K562 (cell line): Measurements from ENCODE around the gene TMEM191C. TPM values are rescaled to one million over a fixed set of nuclear protein-coding genes. Genes with fewer than 3 reads are reported as not detected.

Experiments
- BRCA1 ChIP-seq, 2 experiments: fragments of 450-650 bp in 1 of 2; sonication (generic) in 1 of 2; formaldehyde crosslinking in 1 of 2; IDR thresholded peaks; 2 replicates each; pipeline versions ENCODE4 v1.5.0 to v1.6.1; 2017 to 2020; ENCODE audit warnings: mild to moderate bottlenecking in 1 of 2, missing genetic modification reagents in 1 of 2
- E2F3 ChIP-seq: fragments of 250-450 bp; sonication (Bioruptor Pico); IDR thresholded peaks from 2 replicates; pipeline ENCODE4 v1.4.0; 2020; ENCODE audit warnings: mild to moderate bottlenecking
- ETS2 ChIP-seq: IDR thresholded peaks from 2 replicates; pipeline ENCODE4 v1.6.1; 2016; ENCODE audit warnings: borderline replicate concordance, missing genetic modification characterization, mild to moderate bottlenecking, moderate library complexity, missing compliant biosample characterization; ENCODE audit not compliant: poor library complexity, severe bottlenecking
- HDAC6 ChIP-seq: IDR thresholded peaks from 2 replicates; pipeline ENCODE4 v1.6.1; 2012; ENCODE audit warnings: low read depth, mild to moderate bottlenecking, control low read depth, inconsistent platforms, low read length, moderate library complexity
- HLTF ChIP-seq: fragments of 450-650 bp; IDR thresholded peaks from 2 replicates; pipeline ENCODE4 v1.6.1; 2016
- IRF2 ChIP-seq: sonication (generic); formaldehyde crosslinking; IDR thresholded peaks from 2 replicates; pipeline ENCODE4 v1.8.1; 2022; ENCODE audit warnings: mild to moderate bottlenecking, missing genetic modification reagents
- MEIS2 ChIP-seq: fragments of 450-650 bp; IDR thresholded peaks from 2 replicates; pipeline ENCODE4 v1.6.1; 2014; ENCODE audit warnings: mild to moderate bottlenecking; ENCODE audit not compliant: partially characterized antibody
- NONO ChIP-seq, 2 experiments: fragments of 200-400 bp in 1 of 2; fragments of 450-650 bp in 1 of 2; formaldehyde crosslinking in 1 of 2; IDR thresholded peaks; 2 replicates each; pipeline ENCODE4 v1.6.1; 2017; ENCODE audit warnings: low read depth in 2 of 2, mild to moderate bottlenecking in 2 of 2, moderate library complexity in 2 of 2, low read length in 1 of 2
- PHF21A ChIP-seq: fragments of 450-650 bp; IDR thresholded peaks from 2 replicates; pipeline ENCODE4 v1.6.1; 2017; ENCODE audit warnings: low read depth, borderline replicate concordance
- POLR2G ChIP-seq: fragments of 200-400 bp; formaldehyde crosslinking; IDR thresholded peaks from 2 replicates; pipeline ENCODE4 v1.6.1; 2017; ENCODE audit warnings: low read depth, mild to moderate bottlenecking, antibody characterized with exemption, low read length, moderate library complexity
- SAFB ChIP-seq: fragments of 200-400 bp; formaldehyde crosslinking; IDR thresholded peaks from 2 replicates; pipeline ENCODE4 v1.6.1; 2017; ENCODE audit warnings: low read depth, low read length, borderline replicate concordance
- SIN3B ChIP-seq: fragments of 450-650 bp; IDR thresholded peaks from 2 replicates; pipeline ENCODE4 v1.6.1; 2017; ENCODE audit warnings: low read depth, mild to moderate bottlenecking, moderate library complexity
- SMARCC2 ChIP-seq: fragments of 450-650 bp; IDR thresholded peaks from 2 replicates; pipeline ENCODE4 v1.6.1; 2017; ENCODE audit warnings: antibody characterized with exemption, moderate library complexity, mild to moderate bottlenecking, low read depth
- ZNF282 ChIP-seq: sonication (generic); formaldehyde crosslinking; IDR thresholded peaks from 2 replicates; pipeline ENCODE4 v1.8.1; 2023; ENCODE audit warnings: missing genetic modification reagents
- ZNF444 ChIP-seq: fragments of 250-450 bp; sonication (Bioruptor Pico); IDR thresholded peaks from 2 replicates; pipeline ENCODE4 v1.4.0; 2020; ENCODE audit warnings: mild to moderate bottlenecking, moderate library complexity
- ZNF445 ChIP-seq: fragments of 250-450 bp; sonication (Bioruptor Pico); IDR thresholded peaks from 2 replicates; pipeline ENCODE4 v1.4.0; 2020; ENCODE audit warnings: low read depth, mild to moderate bottlenecking, moderate library complexity
- ZNF561 ChIP-seq: fragments of 450-650 bp; formaldehyde crosslinking; conservative IDR thresholded peaks from 2 replicates; pipeline ENCODE4 v1.4.0; 2020; ENCODE audit warnings: mild to moderate bottlenecking, moderate library complexity
- ZNF77 ChIP-seq: fragments of 250-450 bp; sonication (Bioruptor Pico); IDR thresholded peaks from 2 replicates; pipeline ENCODE4 v1.5.0; 2020
- ZNF780A ChIP-seq: fragments of 250-450 bp; sonication (Bioruptor Pico); IDR thresholded peaks from 2 replicates; pipeline ENCODE4 v1.5.0; 2021; ENCODE audit warnings: mild to moderate bottlenecking
- ZNF785 ChIP-seq: fragments of 250-450 bp; sonication (Bioruptor Pico); IDR thresholded peaks from 2 replicates; pipeline ENCODE4 v1.4.0; 2020; ENCODE audit warnings: mild to moderate bottlenecking
- polyA plus RNA-seq, 8 experiments: library from polyadenylated mRNA; depleted of rRNA in 4 of 8; stranded (reverse) in 5 of 8; unstranded in 3 of 8; fragments of >200 nt; fragmentation: Nextera tagmentation in 2 of 8; fragmentation: Illumina TruSeq in 1 of 8; extraction: Ambion mirVana in 2 of 8; extraction: Trizol in 1 of 8; gene quantifications; 2 replicates each; pipeline versions ENCODE4 v1.2.1 to v1.2.3, GENCODE V29; 2011 to 2014; ENCODE audit warnings: inconsistent platforms in 1 of 8, missing spikeins in 1 of 8
- total RNA-seq, 7 experiments: library from RNA; depleted of rRNA in 6 of 7; stranded (reverse); fragments of >200 nt in 6 of 7; fragmentation: Illumina TruSeq in 2 of 7; extraction: Trizol in 2 of 7; gene quantifications; 2 replicates each; pipeline versions ENCODE4 v1.2.1 to v1.2.3, GENCODE V29; 2011 to 2021; ENCODE audit warnings: low replicate concordance in 1 of 7
- TF ChIP-seq, protein P1 (sequence below), 2 experiments: fragments of 250-450 bp in 1 of 2; fragments of 450-650 bp in 1 of 2; sonication (Bioruptor Pico) in 1 of 2; IDR thresholded peaks; 2 replicates each; pipeline versions ENCODE4 v1.6.1 to v1.8.0; 2016 to 2021; ENCODE audit warnings: mild to moderate bottlenecking in 2 of 2, moderate library complexity in 2 of 2, missing compliant biosample characterization in 1 of 2, missing genetic modification characterization in 1 of 2
- TF ChIP-seq, protein P2 (sequence below): IDR thresholded peaks from 3 replicates; pipeline ENCODE4 v1.6.1; 2011; ENCODE audit warnings: borderline replicate concordance, mild to moderate bottlenecking; ENCODE audit not compliant: insufficient read length, insufficient read depth
- TF ChIP-seq, protein P3 (sequence below): sonication (generic); formaldehyde crosslinking; IDR thresholded peaks from 2 replicates; pipeline ENCODE4 v1.8.1; 2023; ENCODE audit warnings: mild to moderate bottlenecking, missing genetic modification reagents
- TF ChIP-seq, protein P4 (sequence below): fragments of 450-650 bp; formaldehyde crosslinking; IDR thresholded peaks from 2 replicates; pipeline ENCODE4 v1.4.0; 2022; ENCODE audit warnings: missing genetic modification characterization

Gene TMEM191C
- total and polyA plus RNA-seq, 9 of the 15 experiments (the other 6 are each of a cell fraction or from before 2014, with no cell fraction given): 0.15 to 7.1 (median 1.1) TPM

DNA sequence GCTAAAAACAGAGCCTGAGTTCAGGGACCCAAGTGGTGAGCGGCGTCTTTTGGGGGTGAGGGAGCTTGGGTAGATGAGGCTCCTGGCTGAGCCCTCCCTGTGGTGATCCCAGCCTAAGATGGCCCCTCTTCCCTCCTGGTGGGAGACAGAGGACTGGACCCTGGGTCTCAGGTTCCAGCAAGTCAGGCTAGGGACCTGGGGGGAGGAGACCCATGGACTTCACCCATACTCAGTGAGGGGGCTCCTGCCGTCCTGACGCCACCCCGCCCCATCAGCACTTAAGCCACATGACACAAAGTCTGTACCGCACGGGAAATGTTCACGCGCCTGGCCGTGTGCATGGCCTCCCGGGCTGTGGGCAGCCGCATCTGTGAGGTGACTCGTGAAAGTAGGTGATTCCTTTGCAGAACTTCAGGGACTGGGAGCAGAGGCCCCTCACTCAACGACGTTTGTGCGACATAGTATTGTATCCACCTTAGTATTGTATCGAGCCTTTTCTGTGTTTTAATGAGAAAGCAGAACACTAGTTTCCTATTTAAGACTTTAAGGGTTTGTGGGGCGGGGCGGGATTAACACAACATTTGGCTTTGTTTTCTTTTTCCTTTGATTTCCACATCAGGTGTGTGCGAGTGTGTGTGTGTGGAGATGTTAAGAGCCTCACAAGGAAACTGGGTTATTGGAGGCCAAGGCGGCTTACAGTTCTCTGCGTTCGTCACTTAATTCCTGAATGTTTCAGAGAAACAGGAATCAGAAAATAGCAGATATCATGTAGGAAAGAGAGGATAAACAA is 18.4 kb upstream of the TMEM191C start (continued):
- TF ChIP-seq, protein P1, sequence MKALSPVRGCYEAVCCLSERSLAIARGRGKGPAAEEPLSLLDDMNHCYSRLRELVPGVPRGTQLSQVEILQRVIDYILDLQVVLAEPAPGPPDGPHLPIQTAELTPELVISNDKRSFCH (CRISPR knock-in tag; IDR thresholded peaks at IDR 0.05): no peak
- TF ChIP-seq, protein P1 (tag; IDR thresholded peaks at IDR 0.05): peak; percentile 63
- TF ChIP-seq SIN3B: no peak
- TF ChIP-seq ZNF780A (CRISPR knock-in tag): no peak
- no peak for TF ChIP-seq MEIS2
- TF ChIP-seq ZNF785 (CRISPR knock-in tag): no peak
- TF ChIP-seq PHF21A: no peak
- 0 out of 2 replicates have a peak, but pooled peaks have one; percentile 86 for TF ChIP-seq HDAC6
- no peak for TF ChIP-seq HLTF
- TF ChIP-seq ETS2 (tag): no peak
- TF ChIP-seq NONO (IDR thresholded peaks at IDR 0.05; ENCODE audit: low read depth in 2 of 2, low read length in 1 of 2): no peak
- TF ChIP-seq ZNF444 (CRISPR knock-in tag): no peak
- TF ChIP-seq BRCA1 (IDR thresholded peaks at IDR 0.05): no peak
- 0 out of 2 replicates have a peak, but pooled peaks have one; percentile 85 for TF ChIP-seq BRCA1 (CRISPR knock-in tag; IDR thresholded peaks at IDR 0.05)
- TF ChIP-seq ZNF561 (CRISPR knock-in tag): no peak
- TF ChIP-seq, protein P2, sequence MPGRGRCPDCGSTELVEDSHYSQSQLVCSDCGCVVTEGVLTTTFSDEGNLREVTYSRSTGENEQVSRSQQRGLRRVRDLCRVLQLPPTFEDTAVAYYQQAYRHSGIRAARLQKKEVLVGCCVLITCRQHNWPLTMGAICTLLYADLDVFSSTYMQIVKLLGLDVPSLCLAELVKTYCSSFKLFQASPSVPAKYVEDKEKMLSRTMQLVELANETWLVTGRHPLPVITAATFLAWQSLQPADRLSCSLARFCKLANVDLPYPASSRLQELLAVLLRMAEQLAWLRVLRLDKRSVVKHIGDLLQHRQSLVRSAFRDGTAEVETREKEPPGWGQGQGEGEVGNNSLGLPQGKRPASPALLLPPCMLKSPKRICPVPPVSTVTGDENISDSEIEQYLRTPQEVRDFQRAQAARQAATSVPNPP: no peak
- TF ChIP-seq ZNF282: peak; percentile 61; the same call in 1 of the 2 replicates
- TF ChIP-seq E2F3 (CRISPR knock-in tag): 0 out of 2 replicates have a peak, but pooled peaks have one; percentile 15
- TF ChIP-seq ZNF445: no peak
- TF ChIP-seq POLR2G: peak; percentile 66
- TF ChIP-seq IRF2 (CRISPR knock-in tag): no peak
- TF ChIP-seq SMARCC2: no peak
- TF ChIP-seq, protein P3, sequence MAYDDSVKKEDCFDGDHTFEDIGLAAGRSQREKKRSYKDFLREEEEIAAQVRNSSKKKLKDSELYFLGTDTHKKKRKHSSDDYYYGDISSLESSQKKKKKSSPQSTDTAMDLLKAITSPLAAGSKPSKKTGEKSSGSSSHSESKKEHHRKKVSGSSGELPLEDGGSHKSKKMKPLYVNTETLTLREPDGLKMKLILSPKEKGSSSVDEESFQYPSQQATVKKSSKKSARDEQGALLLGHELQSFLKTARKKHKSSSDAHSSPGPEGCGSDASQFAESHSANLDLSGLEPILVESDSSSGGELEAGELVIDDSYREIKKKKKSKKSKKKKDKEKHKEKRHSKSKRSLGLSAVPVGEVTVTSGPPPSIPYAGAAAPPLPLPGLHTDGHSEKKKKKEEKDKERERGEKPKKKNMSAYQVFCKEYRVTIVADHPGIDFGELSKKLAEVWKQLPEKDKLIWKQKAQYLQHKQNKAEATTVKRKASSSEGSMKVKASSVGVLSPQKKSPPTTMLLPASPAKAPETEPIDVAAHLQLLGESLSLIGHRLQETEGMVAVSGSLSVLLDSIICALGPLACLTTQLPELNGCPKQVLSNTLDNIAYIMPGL (CRISPR knock-in tag): no peak
- peak; percentile 71; the same call in 1 of the 2 replicates for TF ChIP-seq ZNF77 (CRISPR knock-in tag)
- no peak for TF ChIP-seq SAFB
- TF ChIP-seq, protein P4, sequence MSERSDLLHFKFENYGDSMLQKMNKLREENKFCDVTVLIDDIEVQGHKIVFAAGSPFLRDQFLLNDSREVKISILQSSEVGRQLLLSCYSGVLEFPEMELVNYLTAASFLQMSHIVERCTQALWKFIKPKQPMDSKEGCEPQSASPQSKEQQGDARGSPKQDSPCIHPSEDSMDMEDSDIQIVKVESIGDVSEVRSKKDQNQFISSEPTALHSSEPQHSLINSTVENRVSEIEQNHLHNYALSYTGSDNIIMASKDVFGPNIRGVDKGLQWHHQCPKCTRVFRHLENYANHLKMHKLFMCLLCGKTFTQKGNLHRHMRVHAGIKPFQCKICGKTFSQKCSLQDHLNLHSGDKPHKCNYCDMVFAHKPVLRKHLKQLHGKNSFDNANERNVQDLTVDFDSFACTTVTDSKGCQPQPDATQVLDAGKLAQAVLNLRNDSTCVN (CRISPR knock-in tag): no peak
